HTERT RPE-1 (cell line): ENCODE results near the gene TNNI3K.

Experiments used
- in situ Hi-C: fragments of 300-500 bp; cut with MboI; formaldehyde crosslinking; loops from 4 replicates; pipeline ENCODE4 v1.14.3; 2020; ENCODE audit warnings: low sequenced_read_pairs

The TNNI3K gene

GRCh38 chr1:74375376-74375775, 140.2 kb downstream of the TNNI3K start:
- in situ Hi-C loops: no loop called here

- in situ Hi-C loops: no loop called here
Observed at GRCh38 chr1:74380252-74380651, 145.1 kb downstream of the TNNI3K start.

GRCh38 chr1:74388855-74389254, 153.7 kb downstream of the TNNI3K start:
- in situ Hi-C loops: no loop called here

- in situ Hi-C loops: no loop called here
Observed at GRCh38 chr1:74392186-74392585, 157.0 kb downstream of the TNNI3K start.

GRCh38 chr1:74392840-74393239, 157.7 kb downstream of the TNNI3K start:
- in situ Hi-C loops: no loop called here

- in situ Hi-C loops: no loop called here
Observed at GRCh38 chr1:74395571-74395970, 160.4 kb downstream of the TNNI3K start.

- in situ Hi-C loops: no loop called here
Observed at GRCh38 chr1:74396462-74396861, 161.3 kb downstream of the TNNI3K start.

GRCh38 chr1:74396933-74397332, 161.7 kb downstream of the TNNI3K start:
- in situ Hi-C loops: no loop called here

GRCh38 chr1:74399249-74399648, 164.1 kb downstream of the TNNI3K start:
- in situ Hi-C loops: no loop called here

GRCh38 chr1:74402873-74403272, 167.7 kb downstream of the TNNI3K start:
- in situ Hi-C loops: no loop called here

- in situ Hi-C loops: no loop called here
Observed at GRCh38 chr1:74403606-74404005, 168.4 kb downstream of the TNNI3K start.

- in situ Hi-C loops: no loop called here
Observed at GRCh38 chr1:74406759-74407158, 171.6 kb downstream of the TNNI3K start.

- in situ Hi-C loops: no loop called here
Observed at GRCh38 chr1:74407902-74408301, 172.7 kb downstream of the TNNI3K start.

GRCh38 chr1:74412244-74412643, 177.1 kb downstream of the TNNI3K start:
- in situ Hi-C loops: no loop called here

- in situ Hi-C loops: no loop called here
Observed at GRCh38 chr1:74415935-74416334, 180.7 kb downstream of the TNNI3K start.

GRCh38 chr1:74419611-74420010, 184.4 kb downstream of the TNNI3K start:
- in situ Hi-C loops: no loop called here

- in situ Hi-C loops: no loop called here
Observed at GRCh38 chr1:74420467-74420866, 185.3 kb downstream of the TNNI3K start.

GRCh38 chr1:74422421-74423292, 187.5 kb downstream of the TNNI3K start:
- in situ Hi-C loops: no loop called here

- in situ Hi-C loops: no loop called here
Observed at GRCh38 chr1:74423471-74423870, 188.3 kb downstream of the TNNI3K start.

- in situ Hi-C loops: no loop called here
Observed at GRCh38 chr1:74425676-74426075, 190.5 kb downstream of the TNNI3K start.

- in situ Hi-C loops: no loop called here
Observed at GRCh38 chr1:74426208-74426937, 191.2 kb downstream of the TNNI3K start.

- in situ Hi-C loops: no loop called here
Observed at GRCh38 chr1:74427681-74428080, 192.5 kb downstream of the TNNI3K start.
